Kidney tubule cell (primary cell): ENCODE measurements around the gene TAS1R3.

Source experiments
- DNase-seq: peaks from one replicate; pipeline ENCODE4 v3.0.0-alpha.2; 2018; ENCODE audit warnings: low spot score

TAS1R3 gene

DNA sequence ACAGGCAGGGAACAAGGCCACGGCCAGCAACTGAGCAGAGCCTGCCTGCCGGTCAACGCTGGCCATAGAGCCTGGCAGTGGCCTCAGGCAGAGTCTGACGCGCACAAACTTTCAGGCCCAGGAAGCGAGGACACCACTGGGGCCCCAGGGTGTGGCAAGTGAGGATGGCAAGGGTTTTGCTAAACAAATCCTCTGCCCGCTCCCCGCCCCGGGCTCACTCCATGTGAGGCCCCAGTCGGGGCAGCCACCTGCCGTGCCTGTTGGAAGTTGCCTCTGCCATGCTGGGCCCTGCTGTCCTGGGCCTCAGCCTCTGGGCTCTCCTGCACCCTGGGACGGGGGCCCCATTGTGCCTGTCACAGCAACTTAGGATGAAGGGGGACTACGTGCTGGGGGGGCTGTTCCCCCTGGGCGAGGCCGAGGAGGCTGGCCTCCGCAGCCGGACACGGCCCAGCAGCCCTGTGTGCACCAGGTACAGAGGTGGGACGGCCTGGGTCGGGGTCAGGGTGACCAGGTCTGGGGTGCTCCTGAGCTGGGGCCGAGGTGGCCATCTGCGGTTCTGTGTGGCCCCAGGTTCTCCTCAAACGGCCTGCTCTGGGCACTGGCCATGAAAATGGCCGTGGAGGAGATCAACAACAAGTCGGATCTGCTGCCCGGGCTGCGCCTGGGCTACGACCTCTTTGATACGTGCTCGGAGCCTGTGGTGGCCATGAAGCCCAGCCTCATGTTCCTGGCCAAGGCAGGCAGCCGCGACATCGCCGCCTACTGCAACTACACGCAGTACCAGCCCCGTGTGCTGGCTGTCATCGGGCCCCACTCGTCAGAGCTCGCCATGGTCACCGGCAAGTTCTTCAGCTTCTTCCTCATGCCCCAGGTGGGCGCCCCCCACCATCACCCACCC lies at the start of gene TAS1R3:
TAS1R3 (plus strand) TSS at position 213 of the 898 bp plus-strand sequence; CDS start at position 279, 66 bp downstream.
- no peak for DNase-seq

DNA sequence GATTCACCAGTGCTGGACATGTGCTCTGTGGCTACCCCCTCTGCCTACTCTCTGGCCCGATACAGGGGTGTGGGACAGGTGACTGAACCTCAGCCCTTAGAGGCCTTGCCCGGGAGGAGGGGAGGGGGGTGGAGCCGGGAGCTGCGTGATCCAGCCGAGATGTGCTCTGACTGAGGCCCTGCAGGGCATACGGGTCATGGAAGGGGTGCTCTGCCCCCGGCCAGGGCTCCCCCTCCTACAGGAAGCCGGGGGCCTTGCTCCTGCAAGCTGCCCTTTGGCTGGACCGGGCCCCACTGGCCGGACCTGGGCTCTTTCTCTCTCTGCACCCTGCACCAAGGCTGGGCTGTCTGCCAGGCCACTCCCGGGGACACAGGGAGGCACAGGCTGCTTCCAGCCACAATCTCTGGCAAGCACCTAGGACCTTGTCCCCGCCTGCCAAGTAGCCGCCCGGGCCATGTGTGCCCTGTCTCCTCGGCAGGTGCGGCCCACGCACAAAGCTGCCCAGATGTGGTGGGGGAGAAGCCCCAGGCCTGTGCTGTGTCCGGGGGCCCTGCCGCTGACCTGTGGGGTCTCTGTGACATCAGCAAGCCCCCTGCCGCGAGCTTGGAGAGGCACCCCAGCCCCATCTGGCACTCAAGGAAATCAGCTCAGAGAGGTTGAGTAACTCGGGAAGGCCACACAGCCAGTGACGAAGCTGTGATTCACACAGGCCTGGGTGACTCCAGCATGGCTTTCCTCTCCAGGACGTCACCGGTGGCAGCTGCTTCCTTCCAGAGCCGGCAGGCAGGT lies 49.4 kb upstream of the TAS1R3 start:
- peak; percentile 92 for DNase-seq

DNA sequence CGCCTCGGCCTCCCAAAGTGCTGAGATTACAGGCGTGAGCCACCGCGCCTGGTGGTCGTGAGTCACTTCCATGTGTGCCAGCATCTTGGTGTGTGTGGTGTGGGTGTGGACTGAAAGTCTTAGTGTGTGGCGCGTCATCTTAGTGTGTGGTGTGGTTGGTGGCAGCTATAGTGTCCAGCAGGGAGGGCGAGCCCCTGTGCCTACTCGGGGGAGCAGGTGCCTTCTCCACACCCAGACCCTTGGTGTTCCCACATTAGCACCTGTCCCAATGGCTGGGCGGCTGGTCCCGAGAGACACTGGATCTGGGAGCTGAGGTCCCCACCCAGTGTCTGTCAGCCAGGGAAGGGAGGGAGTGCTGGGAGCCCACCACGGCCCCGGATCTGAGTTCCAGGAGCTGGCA lies 48.1 kb upstream of the TAS1R3 start:
- DNase-seq = peak; percentile 57

DNA sequence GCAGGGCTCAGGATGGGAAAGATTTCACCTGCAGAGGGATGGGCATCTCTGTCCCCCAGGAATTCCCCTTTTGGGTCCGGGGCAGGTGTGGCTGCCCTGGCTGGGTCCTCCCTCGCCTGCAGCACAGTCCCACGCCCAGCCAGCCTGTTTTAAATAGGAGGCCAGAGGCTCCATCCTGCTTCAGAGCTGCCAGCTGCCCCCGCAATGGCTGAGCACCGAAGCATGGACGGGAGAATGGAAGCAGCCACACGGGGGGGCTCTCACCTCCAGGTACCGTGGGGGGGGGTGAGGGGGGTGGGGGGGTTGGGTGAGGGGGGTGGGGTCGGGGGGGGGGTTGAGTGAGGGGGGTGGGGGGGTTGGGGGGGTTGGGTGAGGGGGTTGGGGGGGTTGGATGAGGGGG lies 47.3 kb upstream of the TAS1R3 start:
- peak; percentile 71 for DNase-seq

DNA sequence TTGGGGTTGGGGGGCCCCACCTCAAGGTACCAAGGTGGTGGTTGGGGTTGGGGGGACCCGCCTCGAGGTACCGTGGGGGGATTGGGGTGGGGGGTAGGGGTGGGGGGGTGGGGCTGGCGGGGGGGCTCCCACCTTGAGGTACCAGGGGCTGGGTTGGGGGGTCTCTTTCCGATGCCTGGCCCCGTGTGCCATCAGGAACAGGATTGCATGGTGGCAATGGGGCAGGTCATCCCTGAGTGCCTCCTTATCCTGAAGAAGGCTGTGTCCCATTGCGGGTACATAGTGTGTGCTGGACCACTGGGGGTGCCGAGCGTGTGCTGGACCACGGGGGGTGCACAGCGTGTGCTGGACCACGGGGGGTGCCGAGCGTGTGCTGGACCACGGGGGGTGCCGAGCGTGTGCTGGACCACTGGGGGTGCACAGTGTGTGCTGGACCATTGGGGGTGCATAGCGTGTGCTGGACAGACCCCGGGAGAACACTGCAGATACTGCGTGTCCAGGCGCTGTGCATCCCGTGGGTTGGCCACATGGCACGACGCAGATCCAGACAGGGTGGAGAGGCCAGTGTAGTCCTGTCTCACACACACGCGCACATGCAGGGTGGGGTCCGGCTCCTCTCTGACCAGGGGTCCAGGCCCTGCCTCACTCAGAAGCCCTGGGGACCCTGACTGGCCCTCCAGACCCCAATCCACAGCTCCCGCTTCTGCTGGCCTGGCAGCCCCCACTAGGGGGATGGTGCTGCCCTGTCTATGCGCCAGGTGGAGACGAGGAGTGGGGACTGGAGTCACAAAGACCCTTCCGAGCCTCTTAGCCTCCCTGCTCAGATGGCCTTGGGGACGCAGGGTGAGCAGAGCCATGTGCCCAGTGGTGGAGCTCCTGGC lies 46.6 kb upstream of the TAS1R3 start:
- no peak for DNase-seq

DNA sequence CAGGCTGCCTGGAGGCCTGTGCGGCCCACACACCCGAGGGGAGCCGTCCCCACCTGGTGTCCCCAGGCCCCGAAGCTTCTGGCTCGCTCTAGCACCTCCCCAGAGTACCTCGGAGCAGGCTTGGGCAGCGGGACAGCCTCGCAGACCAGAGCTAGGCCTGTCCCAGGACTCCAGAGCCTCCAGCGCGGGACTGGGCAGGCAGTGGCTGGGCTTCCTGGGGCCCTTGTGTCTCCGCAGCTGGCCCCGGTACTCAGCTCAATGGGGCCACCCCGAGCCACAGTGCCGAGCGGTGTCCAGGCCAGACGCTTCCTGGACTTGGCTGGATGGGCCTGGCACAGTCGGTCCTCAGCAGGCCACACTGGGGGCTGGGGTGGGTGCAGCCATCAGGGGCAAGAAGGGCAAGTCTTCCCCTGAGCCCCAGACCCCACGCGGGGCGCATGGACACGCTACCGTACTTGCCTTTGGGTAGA lies 45.9 kb upstream of the TAS1R3 start:
- DNase-seq = no peak

DNA sequence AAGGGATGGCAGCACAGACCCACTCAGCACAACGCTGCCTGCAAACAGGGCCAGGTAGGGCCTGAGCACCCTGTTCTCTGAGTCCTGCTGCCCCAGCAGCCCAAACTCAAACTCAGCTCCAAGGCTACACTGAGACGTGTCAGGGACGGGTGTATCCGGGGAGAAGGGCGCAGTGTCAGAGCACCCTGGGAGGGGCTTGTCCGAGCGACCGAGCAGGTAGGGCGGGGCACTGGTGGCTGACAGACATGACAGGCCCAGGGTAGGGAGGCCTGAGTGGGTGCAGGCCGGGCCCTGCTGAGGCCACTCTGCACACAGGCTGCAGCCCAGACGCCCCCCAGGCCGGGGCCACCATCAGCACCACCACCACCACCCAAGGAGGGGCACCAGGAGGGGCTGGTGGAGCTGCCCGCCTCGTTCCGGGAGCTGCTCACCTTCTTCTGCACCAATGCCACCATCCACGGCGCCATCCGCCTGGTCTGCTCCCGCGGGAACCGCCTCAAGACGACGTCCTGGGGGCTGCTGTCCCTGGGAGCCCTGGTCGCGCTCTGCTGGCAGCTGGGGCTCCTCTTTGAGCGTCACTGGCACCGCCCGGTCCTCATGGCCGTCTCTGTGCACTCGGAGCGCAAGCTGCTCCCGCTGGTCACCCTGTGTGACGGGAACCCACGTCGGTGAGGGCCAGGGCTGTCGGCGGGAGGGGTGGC lies 45.3 kb upstream of the TAS1R3 start:
- no peak for DNase-seq

DNA sequence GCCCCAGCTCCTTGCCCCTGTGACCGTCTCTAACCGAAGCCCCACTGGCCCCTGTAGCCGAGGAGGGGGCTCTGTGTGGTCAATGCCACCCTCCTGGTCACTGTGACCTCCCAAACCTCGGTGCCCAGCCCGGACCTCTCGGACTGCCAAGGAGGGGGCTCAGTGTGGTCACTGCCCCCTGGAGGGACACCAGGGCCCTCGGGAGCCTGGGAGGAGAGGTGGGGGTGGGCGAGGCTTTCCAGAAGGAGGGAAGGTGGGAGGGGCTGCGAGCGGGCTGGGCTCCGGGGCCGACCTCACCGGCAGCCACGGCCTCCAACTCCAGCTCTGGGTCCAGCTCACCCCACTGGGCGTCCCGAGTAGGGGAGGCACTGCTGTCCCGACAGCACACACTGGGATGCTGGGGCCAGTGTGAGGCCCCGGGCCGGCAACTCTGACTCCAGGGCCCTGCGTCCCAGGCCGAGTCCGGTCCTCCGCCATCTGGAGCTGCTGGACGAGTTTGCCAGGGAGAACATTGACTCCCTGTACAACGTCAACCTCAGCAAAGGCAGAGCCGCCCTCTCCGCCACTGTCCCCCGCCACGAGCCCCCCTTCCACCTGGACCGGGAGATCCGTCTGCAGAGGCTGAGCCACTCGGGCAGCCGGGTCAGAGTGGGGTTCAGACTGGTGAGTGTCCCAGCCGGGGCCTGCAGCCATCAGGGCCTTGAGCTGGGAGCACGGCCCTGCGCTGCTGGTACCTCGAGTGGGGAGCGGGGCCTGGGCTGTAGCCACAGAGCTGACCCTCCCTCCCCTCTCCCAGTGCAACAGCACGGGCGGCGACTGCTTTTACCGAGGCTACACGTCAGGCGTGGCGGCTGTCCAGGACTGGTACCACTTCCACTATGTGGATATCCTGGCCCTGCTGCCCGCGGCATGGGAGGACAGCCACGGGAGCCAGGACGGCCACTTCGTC lies 44.5 kb upstream of the TAS1R3 start:
- DNase-seq = no peak

DNA sequence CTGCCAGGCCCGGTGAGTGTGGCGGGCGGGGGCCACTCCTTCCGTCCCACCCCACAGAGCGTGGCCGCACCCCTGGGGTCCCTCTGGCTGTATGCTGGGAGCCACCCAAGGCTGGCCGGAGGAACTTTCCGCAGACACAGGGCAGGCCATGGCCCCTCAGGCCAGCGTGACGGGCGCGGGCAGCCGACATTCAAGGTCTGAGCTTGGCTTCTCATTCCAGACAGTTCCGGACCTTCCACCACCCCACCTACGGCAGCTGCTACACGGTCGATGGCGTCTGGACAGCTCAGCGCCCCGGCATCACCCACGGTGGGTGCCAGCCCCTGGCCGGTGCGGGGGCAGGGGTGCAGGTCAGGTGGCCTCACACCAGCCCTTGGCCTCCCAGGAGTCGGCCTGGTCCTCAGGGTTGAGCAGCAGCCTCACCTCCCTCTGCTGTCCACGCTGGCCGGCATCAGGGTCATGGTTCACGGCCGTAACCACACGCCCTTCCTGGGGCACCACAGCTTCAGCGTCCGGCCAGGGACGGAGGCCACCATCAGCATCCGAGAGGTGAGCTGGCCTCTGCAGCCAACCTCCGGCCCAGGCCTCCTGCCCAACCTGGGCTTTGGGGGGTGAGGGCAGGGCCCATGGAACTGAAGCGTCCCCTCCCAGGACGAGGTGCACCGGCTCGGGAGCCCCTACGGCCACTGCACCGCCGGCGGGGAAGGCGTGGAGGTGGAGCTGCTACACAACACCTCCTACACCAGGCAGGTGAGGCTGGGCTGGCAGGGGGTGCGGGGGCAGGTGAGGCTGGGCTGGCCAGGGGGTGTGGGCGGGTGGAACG lies 43.6 kb upstream of the TAS1R3 start:
- no peak for DNase-seq

DNA sequence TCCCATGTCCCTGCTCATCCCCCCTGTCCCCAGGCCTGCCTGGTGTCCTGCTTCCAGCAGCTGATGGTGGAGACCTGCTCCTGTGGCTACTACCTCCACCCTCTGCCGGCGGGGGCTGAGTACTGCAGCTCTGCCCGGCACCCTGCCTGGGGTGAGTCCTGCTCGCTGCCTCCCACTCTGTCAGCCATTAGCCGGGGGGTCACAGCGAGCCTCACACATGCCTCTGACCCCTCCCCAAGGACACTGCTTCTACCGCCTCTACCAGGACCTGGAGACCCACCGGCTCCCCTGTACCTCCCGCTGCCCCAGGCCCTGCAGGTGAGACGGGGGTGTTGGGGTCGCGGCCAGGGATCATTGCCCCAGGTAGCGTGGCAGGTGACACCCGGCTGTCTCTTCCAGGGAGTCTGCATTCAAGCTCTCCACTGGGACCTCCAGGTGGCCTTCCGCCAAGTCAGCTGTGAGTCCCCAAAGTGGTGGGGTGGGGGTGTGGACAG lies 40.8 kb upstream of the TAS1R3 start:
- DNase-seq = peak; percentile 62

DNA sequence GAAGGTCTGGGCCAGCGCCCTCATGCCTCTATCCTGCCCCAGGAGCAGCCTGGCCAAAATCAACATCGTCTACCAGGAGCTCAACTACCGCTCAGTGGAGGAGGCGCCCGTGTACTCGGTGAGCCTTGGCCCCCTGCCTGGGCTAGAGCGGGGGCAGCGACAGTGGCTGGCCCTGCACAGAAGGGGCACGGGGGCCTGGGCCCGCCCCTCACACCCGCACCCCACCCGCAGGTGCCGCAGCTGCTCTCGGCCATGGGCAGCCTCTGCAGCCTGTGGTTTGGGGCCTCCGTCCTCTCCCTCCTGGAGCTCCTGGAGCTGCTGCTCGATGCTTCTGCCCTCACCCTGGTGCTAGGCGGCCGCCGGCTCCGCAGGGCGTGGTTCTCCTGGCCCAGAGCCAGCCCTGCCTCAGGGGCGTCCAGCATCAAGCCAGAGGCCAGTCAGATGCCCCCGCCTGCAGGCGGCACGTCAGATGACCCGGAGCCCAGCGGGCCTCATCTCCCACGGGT lies 40.0 kb upstream of the TAS1R3 start:
- DNase-seq = peak; percentile 31

DNA sequence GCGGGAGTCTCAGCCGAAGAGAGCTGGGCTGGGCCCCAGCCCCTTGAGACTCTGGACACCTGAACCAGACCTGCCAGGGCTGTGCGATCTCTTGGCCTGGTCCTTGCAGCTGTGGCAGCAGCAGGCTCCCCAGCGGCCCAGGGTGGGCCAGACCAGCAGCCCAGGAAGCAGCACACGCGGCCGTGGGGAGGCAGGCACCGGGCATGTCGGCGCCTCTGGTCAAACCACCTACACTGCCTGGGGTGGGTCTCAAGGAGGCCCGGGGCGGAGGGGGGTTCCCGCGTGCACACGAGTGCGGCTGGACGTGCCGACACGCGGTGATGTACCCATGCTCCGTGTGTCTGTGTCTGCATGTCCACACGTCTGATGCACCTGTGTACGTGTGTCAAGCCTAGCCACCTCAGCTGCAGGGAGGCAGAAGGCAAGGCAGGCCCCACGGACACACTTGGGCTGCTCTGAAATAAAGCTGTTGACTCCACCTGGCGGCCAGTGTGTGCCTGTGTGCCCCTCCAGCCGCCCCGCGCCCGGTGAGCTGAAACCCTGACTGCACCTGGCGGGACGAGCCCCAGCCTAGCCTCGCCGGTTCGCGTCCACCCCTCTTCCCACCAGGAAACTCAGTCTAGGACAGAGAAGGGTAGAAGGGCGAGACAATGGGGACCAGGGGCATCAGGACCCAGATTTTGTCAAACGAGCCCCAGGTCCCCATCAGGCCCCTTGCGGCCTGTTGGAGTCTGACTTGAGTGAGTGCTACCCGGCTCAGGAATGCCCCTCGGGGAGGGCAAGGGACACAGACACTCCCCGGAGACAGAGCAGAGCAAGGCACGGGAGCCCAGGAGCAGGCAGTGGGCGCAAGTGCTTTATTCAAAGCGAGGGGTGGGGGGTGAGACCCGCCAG lies 39.3 kb upstream of the TAS1R3 start:
- DNase-seq = peak; percentile 87

DNA sequence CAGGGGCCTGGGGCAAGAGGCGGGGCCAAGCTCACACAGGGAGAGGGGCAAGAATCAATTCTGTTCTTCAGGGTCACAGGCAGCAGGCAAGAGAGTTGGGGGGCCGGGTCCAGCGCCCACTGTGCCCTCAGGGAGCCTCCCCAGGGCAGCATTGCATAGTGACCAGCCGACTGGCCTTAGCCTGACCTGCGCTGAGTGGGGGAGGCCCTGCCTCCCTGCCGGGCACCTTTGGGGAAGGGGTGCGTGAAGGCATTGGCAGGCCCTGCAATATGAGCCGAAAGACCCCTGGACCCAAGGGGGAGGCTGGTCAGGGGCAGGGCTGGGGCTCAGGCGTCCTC lies 38.7 kb upstream of the TAS1R3 start:
- no peak for DNase-seq

DNA sequence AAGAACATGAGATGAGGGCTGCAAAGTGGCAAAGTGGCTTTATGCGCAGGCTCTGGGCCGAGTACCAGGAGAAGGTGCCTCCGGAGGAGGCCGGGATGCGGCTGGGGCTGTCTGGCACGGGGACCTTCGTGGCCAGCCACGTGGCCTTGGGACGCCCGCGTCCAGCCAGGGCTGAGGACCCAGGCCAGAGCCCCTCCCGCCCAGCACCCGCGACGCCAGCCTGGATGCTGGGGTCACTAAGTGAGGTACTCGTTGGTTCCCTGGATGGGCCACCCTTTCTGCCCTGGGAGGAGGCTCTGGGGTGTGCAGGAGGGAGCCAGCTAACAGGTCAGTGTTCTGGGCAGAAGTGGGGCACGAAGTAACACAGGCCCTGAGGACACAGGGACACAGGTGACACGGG lies 38.2 kb upstream of the TAS1R3 start:
- no peak for DNase-seq

DNA sequence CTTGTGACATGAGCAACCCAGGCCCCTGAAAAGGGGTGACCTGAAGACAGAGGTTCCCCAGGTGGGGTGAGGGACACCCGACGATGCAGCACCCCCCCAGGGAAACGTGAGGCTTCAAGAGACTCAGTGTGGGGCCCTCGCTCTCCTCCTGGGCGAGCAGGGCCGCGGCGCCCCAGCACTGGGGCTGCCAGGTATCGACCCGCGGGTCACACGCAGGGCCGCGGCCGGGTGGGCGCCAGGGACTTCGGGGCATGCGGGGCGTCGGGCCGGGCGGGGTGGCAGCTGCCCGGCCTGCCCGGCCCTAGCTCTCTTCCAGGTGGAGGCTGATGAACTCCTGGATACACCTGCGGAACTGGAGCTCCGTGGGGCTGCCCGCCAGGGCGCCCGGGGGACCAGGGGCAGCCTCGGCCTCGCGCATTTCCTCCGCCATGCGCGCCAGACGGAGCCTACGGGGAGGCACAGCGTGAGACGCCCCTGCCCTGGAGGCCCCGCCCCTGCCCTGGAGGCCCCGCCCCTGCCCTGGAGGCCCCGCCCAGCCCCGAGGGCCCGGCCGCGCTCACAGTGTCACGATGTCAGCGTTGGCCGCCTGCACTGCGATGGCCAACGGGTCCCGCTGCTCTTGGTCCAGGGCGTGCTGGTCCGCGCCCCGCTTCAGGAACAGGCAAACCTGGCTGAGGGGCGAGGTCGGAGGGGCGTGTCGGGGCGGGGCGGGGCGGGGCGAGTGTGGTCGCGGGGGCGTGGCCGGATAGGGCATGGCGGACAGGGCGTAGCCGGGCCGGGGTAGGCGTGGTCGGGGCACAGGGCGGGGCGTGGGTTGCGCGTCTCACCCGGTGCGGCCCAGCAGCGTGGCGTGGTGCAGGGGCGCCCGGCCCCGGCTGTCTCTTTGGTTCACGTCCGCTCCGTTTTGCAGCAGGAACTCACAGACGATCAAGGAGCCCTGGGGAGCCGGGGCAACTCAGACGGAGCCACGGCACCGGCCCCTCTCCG lies 37.5 kb upstream of the TAS1R3 start:
- no peak for DNase-seq

DNA sequence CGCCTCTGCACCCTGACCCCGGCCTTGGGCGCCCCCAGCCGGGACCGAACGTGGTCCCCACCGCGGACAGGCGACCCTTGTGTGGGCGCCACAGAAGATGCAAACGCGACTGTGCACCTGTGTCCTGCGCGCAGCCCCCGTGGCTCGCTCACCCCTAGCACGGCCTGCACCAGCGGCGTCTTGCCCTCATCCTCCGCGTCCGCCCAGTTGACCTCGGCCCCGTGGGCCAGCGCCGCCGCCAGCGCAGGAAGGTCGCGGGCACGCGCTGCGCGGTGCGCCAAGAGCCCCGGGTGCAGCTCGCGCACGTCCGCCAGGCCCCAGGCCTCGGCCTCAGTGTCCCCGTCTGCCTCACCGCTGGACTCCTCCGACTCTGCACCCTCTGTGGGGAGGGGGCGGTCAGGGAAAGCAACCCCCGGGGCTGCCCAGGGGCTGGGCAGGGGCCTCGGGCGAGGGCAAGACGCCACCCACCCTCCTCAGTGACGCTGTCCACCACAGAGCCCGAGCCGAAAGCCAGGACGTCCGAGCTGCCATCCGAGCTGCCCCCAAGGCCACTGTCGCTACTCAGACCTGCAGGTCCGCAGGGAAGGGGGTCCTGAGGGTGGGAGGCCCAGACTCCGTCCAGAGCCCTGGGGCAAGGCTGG lies 36.7 kb upstream of the TAS1R3 start:
- DNase-seq = no peak
